Measurements from ENCODE around the gene TPI1.

Gene TPI1

DNA sequence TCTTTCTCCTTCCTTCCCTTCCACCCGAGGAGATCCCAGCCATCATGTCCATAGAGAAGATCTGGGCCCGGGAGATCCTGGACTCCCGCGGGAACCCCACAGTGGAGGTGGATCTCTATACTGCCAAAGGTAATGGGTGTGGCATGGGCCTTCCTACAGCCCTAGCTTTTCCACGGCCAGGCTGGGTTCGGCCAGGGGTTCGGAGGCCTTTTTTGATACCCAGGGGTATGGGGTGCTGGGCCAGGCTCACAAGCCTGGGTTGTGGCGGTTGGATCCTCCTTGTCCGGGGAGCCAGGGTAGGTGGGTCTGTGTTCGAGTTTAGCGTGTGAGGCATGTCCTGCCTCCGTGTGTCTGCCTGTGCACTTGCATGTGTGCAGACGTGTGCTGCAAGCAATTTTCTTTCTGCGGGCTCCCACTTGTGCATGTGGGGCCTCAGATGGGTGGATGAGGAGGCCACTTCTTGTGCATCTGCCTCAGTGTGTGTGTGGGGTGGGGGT lies 48.5 kb downstream of the TPI1 start:
- H3K4me3 ChIP-seq (replicated peaks in 1 of 2; ENCODE audit: low read depth in 2 of 2, low read length in 2 of 2), result peak overlapping the region in 1 of 2 donors; percentile 91
- DNase-seq (ENCODE audit: low read depth in 2 of 2), result no peak
- TF ChIP-seq, protein P1, sequence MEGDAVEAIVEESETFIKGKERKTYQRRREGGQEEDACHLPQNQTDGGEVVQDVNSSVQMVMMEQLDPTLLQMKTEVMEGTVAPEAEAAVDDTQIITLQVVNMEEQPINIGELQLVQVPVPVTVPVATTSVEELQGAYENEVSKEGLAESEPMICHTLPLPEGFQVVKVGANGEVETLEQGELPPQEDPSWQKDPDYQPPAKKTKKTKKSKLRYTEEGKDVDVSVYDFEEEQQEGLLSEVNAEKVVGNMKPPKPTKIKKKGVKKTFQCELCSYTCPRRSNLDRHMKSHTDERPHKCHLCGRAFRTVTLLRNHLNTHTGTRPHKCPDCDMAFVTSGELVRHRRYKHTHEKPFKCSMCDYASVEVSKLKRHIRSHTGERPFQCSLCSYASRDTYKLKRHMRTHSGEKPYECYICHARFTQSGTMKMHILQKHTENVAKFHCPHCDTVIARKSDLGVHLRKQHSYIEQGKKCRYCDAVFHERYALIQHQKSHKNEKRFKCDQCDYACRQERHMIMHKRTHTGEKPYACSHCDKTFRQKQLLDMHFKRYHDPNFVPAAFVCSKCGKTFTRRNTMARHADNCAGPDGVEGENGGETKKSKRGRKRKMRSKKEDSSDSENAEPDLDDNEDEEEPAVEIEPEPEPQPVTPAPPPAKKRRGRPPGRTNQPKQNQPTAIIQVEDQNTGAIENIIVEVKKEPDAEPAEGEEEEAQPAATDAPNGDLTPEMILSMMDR (IDR thresholded peaks at IDR 0.05; ENCODE audit: low read depth, low read length), result no peak

DNA sequence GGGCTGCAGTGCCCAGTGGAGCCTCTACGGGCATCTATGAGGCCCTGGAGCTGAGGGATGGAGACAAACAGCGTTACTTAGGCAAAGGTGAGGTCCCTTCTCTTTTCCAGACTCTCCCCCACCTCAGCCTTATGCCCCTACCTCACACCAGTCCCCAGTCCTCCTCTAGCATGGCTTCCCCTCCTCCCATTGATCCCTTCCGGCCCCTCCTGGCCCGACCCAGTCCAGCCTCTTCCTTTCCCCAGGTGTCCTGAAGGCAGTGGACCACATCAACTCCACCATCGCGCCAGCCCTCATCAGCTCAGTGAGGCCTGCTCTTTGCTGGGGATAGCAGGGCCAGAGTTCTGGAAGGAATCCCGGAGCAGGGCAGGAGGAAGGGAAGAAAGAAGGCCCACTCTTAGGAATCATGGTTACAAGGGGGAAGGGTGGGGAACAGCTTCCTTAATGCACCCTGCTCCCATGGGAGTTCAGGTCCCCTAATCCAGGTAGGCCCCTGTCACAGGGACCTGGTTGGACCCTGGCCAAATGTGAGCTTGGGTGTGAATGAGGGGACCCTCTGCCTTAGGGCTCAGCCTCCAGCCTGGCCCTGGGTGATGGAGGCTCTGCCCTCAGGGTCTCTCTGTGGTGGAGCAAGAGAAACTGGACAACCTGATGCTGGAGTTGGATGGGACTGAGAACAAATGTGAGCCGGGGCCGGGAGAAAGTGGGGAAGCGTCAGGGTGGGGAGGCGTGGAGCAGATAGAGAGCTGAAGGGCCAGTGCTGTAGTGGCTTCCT lies 49.3 kb downstream of the TPI1 start:
- TF ChIP-seq, protein P1 (IDR thresholded peaks at IDR 0.05; ENCODE audit: low read depth, low read length), result no peak
- no peak for DNase-seq (ENCODE audit: low read depth in 2 of 2)
- H3K4me3 ChIP-seq (replicated peaks in 1 of 2; ENCODE audit: low read depth in 2 of 2, low read length in 2 of 2), result no peak overlapping the region

DNA sequence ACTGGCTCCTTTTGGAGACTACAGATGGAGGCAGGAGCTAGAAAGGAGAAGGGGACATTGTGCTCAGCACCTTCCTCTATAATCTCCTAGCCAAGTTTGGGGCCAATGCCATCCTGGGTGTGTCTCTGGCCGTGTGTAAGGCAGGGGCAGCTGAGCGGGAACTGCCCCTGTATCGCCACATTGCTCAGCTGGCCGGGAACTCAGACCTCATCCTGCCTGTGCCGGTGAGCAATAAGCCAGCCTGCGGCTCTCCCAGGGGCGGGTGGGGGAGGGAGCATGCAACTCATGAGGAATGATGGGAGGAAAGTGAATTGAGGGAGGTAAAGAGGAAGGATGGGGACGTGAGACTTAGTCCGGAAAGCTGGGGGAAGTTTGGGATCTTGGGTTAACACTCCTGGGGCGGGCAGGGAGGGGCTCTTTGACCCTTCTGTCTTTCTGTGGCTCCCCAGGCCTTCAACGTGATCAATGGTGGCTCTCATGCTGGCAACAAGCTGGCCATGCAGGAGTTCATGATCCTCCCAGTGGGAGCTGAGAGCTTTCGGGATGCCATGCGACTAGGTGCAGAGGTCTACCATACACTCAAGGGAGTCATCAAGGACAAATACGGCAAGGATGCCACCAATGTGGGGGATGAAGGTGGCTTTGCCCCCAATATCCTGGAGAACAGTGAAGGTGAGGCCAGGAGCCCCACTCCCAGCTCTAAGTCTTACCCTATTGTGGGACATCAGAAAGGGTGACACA lies 50.3 kb downstream of the TPI1 start:
- peak in 1 of 2 donors; percentile 62 for DNase-seq (ENCODE audit: low read depth in 2 of 2)
- TF ChIP-seq, protein P1 (IDR thresholded peaks at IDR 0.05; ENCODE audit: low read depth, low read length), result no peak
- H3K4me3 ChIP-seq (replicated peaks in 1 of 2; ENCODE audit: low read depth in 2 of 2, low read length in 2 of 2), result no peak overlapping the region

GRCh38 chr12:6919588-6919987 lies 52.3 kb downstream of the TPI1 start:
- TF ChIP-seq, protein P1 (IDR thresholded peaks at IDR 0.05; ENCODE audit: low read depth, low read length), result no peak
- DNase-seq (ENCODE audit: low read depth in 2 of 2), result no peak
- no peak overlapping the region for H3K4me3 ChIP-seq (replicated peaks in 1 of 2; ENCODE audit: low read depth in 2 of 2, low read length in 2 of 2)

Measured in cardiac fibroblast (primary cell).